ENCODE measurements around the gene SPECC1.

GRCh38 chr17:20097330-20097729 is 88.2 kb downstream of the SPECC1 start:
- no peak for TF ChIP-seq ZNF274 (IDR thresholded peaks at IDR 0.05; ENCODE audit: low read depth, low read length)
- TF ChIP-seq SUZ12 (IDR thresholded peaks at IDR 0.05; ENCODE audit: extremely low read depth, insufficient read depth, insufficient read length): no peak

All from NT2/D1 (cell line).